Measurements from ENCODE around the gene ANLN. TPM values are rescaled to one million over a fixed set of nuclear protein-coding genes. Genes with fewer than 3 reads are reported as not detected.
"Not testable (repeated sequence)": the region's sequence is repeated elsewhere in the genome, so short reads cannot be mapped to it uniquely, and the experiment has no call there.

ANLN gene
- polyA plus RNA-seq, 3 donors: 20.6 to 34.8 (median 30.3) TPM

DNA sequence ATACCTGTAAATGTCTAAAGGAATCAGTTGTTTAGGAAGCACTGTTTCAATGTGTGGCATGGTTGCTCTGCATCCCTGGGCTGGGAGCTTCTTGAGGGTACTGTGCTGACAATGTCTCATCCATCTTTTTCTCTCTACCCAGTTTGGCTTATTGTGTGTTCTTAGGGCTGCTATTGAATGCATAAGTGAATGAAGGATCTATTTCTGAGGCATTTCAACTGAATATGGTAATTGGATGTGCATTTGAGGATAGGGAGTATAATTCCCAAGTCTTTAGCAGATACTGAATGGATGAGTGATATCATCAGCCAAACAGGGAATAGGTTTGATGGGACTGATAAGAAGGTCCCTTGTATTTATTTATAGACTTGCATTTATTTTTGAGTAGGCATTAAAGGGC lies 64.1 kb downstream of the ANLN start:
- no peak for DNase-seq (ENCODE audit: extremely low read depth in 1 of 11, low read depth in 9 of 11, low spot score in 4 of 11)

DNA sequence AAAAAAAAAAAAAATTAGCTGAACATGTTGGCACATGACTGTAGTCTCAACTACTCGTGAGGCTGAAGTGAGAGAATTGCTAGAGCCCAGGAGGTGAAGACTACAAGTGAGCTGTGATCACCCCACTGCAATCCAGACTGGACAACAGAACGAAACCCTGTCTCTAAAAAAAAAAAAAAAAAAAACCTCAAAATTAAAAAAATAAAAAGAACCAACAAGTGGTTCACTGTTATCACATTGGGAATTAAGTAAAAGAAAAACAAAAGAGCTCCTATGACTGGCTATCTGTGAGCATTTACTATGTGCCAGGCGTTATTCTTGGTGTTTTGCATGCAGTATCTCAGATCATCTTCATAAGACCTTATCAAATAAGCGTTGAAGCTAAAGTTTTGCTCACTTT lies 66.0 kb downstream of the ANLN start:
- no peak for DNase-seq (ENCODE audit: extremely low read depth in 1 of 11, low read depth in 9 of 11, low spot score in 4 of 11)

DNA sequence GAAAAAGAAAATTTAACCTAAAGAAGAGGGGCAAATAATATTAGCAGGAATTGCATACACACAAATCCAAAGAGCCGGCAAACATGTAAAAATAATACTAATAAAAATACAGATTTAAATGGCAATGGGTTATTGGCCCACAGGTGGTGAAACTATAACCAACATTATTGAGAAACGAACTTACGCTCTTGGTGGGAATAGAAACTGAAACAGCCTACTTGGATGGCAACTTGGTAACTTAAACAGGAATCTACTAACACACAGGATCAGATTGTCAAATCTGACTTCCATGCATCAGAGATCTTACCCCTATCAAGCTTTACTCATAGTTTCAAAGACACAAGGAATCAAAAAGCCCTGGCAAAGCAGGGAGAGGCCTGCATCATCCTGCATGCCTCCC lies 66.5 kb downstream of the ANLN start:
- no peak for DNase-seq (ENCODE audit: extremely low read depth in 1 of 11, low read depth in 9 of 11, low spot score in 4 of 11)

DNA sequence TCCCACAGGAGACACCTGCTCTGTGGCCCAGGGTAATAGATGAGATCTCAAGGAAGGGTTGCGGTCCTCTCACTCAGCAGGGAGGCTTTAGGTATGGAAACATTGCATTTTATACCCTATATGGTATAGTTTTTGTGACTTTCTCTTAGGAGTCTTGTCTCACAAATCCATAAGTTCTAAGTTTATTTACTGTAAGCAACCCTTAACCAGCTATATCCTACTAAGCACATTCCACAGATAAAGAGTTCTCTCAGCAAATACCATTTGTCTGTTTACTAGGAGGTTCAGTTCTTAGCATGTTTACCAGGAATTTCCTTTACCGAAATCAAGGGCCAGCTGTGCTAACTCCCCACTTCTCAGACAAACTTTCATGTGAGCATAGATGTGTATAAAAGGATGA lies 66.9 kb downstream of the ANLN start:
- no peak for DNase-seq (ENCODE audit: extremely low read depth in 1 of 11, low read depth in 9 of 11, low spot score in 4 of 11)

DNA sequence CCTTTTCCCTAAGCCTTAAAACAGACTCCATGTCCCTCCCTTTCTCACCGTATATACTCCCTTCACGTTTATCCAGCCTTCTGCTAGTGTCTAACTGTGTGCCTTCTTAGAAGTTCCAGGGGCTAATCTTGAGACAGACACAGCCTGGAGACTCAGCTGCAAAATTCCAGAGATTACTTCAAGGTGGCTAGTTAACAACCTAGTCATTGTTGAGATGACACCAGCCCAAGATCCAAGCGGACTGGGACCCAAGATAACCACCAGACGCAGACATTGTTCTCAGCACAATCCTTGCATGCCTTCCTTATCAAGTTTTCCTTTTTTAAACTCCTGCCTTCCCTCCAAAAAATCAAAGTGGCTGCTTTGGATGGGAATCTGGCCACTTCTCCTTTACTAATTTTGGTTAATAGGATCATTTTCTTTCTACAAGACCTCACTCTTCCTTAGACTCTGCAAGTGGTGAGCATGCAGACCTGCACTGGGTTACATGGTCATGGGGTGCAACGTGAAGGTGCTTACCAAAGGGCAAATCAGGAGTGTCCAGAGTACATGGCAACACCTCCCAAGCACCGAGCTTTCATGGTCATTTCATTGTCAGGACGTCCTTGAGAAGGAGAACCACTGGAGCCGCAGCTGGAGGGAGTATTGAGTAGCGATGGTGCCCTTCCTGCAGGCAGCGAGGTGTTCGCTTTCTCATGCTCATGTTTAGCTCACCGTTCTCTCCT lies 69.7 kb downstream of the ANLN start:
- no peak for DNase-seq (ENCODE audit: extremely low read depth in 1 of 11, low read depth in 9 of 11, low spot score in 4 of 11)

- no peak for DNase-seq (ENCODE audit: extremely low read depth in 1 of 11, low read depth in 9 of 11, low spot score in 4 of 11)
Observed at GRCh38 chr7:36460811-36461429, 71.3 kb downstream of the ANLN start.

DNA sequence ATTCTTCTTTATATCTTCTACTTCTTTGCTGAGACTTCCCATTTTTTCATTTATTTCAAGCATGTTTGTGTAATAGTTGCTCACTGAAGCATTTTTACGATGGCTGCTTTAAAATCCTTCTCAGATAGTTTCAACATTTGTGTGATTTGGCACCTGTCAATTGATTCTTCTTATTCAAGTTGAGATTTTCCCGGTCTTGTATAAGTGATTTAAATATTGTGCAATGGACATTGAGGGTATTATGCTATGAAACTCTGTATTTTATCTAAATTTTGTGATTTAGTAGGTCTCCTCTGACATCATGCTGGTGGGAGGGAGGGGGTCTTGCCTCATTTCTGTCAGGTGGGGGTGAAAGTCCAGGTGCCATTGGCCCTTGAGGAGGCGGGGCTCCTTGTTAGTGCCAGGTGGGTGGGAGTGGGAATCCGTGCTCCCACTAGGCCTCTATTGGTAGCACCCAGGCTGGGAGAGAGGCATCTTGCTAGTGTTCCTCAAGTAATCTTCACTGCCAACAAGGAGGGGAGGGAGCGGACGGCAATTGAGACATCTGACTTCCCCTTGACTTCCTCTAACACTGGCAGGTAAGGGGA lies 73.0 kb downstream of the ANLN start:
- no peak for DNase-seq (ENCODE audit: extremely low read depth in 1 of 11, low read depth in 9 of 11, low spot score in 4 of 11)

DNA sequence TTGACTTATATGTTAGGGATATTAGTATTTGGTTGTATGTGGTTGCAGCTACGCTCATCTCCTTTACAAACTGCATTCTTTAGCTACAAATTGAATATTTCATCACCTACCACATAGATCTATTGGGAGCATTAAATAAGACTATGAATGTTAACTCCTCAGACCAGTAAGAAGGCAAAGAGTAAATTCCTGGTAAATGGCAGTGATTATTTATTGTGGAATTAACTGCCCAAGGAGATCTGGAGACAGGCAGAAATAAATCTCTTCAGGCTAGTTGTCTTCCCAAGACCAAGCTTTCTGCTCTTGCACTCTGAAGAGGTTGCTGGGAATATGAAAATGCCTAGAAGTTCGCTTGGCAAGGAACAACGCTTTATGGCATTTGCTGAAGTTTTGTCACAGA lies 74.6 kb downstream of the ANLN start:
- DNase-seq (ENCODE audit: extremely low read depth in 1 of 11, low read depth in 9 of 11, low spot score in 4 of 11): no peak

DNA sequence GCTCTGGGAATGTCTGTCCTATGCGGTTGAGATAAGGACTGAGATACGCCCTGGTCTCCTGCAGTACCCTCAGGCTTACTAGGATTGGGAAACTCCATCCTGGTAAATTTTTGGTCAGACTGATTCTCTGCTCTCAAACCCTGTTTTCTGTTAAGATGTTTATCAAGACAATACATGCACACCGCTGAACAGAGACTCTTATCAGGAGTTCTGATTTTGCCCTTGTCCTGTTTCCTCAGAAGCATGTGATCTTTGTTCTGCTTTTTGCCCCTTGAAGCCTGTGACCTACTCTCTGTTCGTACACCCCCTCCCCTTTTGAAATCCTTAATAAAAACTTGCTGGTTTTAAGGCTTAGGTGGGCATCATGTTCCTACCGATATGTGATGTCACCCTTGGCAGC lies 76.3 kb downstream of the ANLN start:
- DNase-seq (ENCODE audit: extremely low read depth in 1 of 11, low read depth in 9 of 11, low spot score in 4 of 11): not testable (repeated sequence)

GRCh38 chr7:36468370-36469101 lies 78.9 kb downstream of the ANLN start:
- DNase-seq (ENCODE audit: extremely low read depth in 1 of 11, low read depth in 9 of 11, low spot score in 4 of 11): no peak

DNA sequence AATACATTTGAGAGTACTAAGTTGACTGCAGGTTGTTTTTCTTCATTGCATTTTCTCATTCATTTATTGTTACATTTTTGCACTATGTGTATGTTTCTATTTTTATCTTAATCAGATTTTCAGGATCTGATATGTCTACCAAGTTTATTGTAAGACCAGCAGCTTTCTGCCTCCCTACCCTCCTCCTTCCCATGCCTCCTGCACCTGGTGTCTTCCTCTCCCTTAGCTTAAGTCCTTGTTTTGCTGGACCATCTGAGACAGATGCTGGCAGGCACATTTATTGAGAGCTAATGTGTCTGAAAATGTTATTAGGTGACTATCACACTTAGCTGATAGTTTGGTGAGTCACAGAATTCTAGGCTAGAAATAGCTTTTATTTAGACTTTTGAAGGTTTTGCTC lies 79.6 kb downstream of the ANLN start:
- no peak for DNase-seq (ENCODE audit: extremely low read depth in 1 of 11, low read depth in 9 of 11, low spot score in 4 of 11)

DNA sequence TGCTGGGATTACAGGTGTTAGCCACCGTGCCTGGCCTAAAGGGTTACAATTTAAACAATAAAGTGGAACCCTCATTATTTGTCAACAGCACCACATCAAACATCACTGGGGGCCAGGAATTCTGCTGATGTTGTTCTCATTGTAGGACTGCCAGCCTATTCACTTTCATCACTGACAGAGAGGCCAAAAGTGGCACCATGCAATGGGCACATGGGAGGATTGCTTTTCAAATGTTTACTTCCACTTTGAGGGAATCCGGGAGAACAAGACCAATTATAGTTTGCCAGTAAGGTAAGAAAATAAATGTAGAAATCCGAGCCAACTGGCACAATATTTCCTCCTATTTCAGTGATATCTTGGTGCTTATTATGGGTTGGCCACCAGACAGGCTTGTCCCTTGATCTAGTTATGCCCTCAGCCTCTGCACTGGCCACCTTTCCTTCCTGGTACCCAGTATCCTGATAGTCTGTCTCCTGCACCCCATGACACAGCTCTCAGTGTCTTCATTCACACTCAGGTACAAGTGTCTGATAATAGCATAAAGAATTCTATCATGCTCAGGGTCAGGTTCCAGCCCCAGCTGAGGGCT lies 82.6 kb downstream of the ANLN start:
- DNase-seq (ENCODE audit: extremely low read depth in 1 of 11, low read depth in 9 of 11, low spot score in 4 of 11): no peak

- DNase-seq (ENCODE audit: extremely low read depth in 1 of 11, low read depth in 9 of 11, low spot score in 4 of 11): peak in 2 of 11 donors; percentile 10 to 15
Observed at GRCh38 chr7:36473454-36474282, 84.0 kb downstream of the ANLN start.

DNA sequence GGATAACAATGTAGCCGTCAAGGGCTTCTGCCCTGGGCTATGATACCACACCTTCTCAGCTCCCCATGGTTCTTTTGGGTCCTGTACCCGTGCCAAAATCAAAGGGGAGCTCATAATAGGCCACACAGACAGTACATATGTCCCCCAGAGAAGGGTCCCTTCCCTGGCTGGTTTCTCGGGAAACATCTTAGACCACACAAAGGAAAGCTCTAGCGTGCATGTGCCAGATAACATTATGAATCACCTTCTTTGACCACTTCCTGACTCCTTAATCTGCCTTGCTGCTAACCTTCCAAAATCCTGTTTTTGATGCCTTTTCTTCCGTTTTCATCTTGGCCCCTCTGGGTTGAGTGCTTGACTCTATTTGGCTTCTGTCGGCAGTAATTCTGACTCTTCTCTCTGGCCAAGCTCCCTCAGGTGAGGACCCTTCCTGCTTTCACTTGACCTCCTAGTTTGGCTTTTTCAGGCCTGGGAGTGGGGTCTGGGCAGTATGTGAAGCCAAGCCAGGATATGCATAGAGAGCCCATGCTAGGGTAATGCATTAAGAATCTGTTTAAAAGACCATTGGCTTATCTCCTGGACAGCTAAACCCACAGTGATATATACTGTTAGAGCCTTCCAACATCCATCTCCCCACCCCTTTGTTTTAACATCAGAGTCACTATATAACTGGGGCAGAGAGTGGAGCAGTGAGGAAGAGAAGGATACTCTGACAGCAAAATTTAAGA lies 84.8 kb downstream of the ANLN start:
- DNase-seq (ENCODE audit: extremely low read depth in 1 of 11, low read depth in 9 of 11, low spot score in 4 of 11): no peak

- no peak for DNase-seq (ENCODE audit: extremely low read depth in 1 of 11, low read depth in 9 of 11, low spot score in 4 of 11)
Observed at GRCh38 chr7:36475011-36475342, 85.3 kb downstream of the ANLN start.

DNA sequence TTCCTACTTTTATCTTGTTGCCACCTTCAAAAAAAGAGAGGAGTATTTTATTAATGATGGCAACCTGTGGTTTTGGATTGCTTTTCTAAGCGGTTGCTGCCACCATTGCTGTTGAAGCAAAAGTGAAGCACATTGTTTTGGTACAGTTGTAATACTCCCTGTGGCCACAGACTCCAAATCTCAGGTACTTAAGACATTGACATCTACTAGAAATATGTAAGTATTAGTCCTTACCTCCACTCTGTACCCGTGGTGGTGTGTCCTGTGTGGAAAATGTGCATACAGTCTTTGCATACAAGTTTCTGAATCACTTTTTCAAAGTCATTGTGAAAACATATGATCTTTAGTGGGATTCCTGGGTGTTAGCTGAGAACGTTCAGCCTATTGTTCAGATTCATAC lies 85.7 kb downstream of the ANLN start:
- no peak for DNase-seq (ENCODE audit: extremely low read depth in 1 of 11, low read depth in 9 of 11, low spot score in 4 of 11)

DNA sequence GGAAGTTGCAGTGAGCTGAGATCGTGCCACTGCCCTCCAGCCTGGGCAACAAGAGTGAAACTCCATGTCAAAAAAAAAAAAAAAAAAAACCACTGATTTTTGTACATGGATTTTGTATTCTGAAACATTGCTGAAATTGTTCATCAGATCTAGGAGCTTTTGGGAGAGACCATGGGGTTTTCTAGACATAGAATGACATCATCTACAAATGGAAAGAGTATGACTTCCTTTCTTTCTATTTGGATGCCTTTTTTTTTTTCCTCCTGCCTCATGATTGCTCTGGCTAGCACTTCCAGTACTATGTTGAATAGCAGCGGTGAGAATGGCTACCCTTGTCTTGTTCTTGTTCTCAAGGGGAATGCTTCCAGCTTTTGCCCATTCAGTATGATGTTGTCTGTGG lies 89.1 kb downstream of the ANLN start:
- DNase-seq (ENCODE audit: extremely low read depth in 1 of 11, low read depth in 9 of 11, low spot score in 4 of 11): no peak

- not testable (repeated sequence) for DNase-seq (ENCODE audit: extremely low read depth in 1 of 11, low read depth in 9 of 11, low spot score in 4 of 11)
Observed at GRCh38 chr7:36483853-36484252, 94.2 kb downstream of the ANLN start.

Data from renal cortex interstitium (tissue), 11 donors.